NT2/D1 (cell line): ENCODE data around the gene CACNA2D4.

ENCODE experiments used
- SUZ12 ChIP-seq: IDR thresholded peaks from 2 replicates; pipeline ENCODE4 v1.6.1; 2011; ENCODE audit not compliant: insufficient read length, insufficient read depth; ENCODE audit errors: extremely low read depth
- YY1 ChIP-seq: IDR thresholded peaks from 2 replicates; pipeline ENCODE4 v1.6.1; 2011; ENCODE audit not compliant: insufficient read length, insufficient read depth
- ZNF274 ChIP-seq: IDR thresholded peaks from 2 replicates; pipeline ENCODE4 v1.6.1; 2011; ENCODE audit warnings: mild to moderate bottlenecking, low read depth, low read length

GRCh38 chr12:1797011-1797901 lies 121.2 kb downstream of the CACNA2D4 start:
- no peak for TF ChIP-seq ZNF274
- TF ChIP-seq YY1: no peak
- no peak for TF ChIP-seq SUZ12
